KMS-11 (cell line): ENCODE measurements around the gene PTPRK.

Source experiments
- H2AFZ ChIP-seq: fragments of 200-600 bp; sonication (generic); 2 replicates; pipeline ENCODE4 v1.6.1; 2016; ENCODE audit warnings: antibody characterized with exemption, mixed run types, low read depth
- H3K27ac ChIP-seq: fragments of 200-600 bp; sonication (generic); 2 replicates; pipeline ENCODE4 v1.6.1; 2016; ENCODE audit warnings: mild to moderate bottlenecking, mixed run types
- H3K27me3 ChIP-seq: fragments of 200-600 bp; sonication (generic); 2 replicates; pipeline ENCODE4 v1.6.1; 2017; ENCODE audit warnings: mild to moderate bottlenecking, low read depth, mixed run types, moderate library complexity; ENCODE audit not compliant: insufficient read depth
- H3K36me3 ChIP-seq: fragments of 200-600 bp; sonication (generic); 2 replicates; pipeline ENCODE4 v1.6.1; 2017; ENCODE audit warnings: mild to moderate bottlenecking, mixed run types; ENCODE audit not compliant: insufficient read depth
- H3K4me1 ChIP-seq: fragments of 200-600 bp; sonication (generic); 2 replicates; pipeline ENCODE4 v1.6.1; 2016; ENCODE audit warnings: mild to moderate bottlenecking, low read depth, mixed run types; ENCODE audit not compliant: poor library complexity, severe bottlenecking
- H3K4me2 ChIP-seq: fragments of 200-600 bp; sonication (generic); 2 replicates; pipeline ENCODE4 v1.7.0; 2016; ENCODE audit warnings: mild to moderate bottlenecking, mixed run types
- H3K4me3 ChIP-seq: fragments of 200-600 bp; sonication (generic); IDR thresholded peaks from 2 replicates; pipeline ENCODE4 v1.6.1; 2017; ENCODE audit warnings: low read depth, low read length, mixed read lengths; ENCODE audit not compliant: insufficient read depth
- H3K79me2 ChIP-seq: fragments of 200-600 bp; sonication (generic); 2 replicates; pipeline ENCODE4 v1.6.1; 2016; ENCODE audit warnings: low read depth, mixed run types; ENCODE audit not compliant: insufficient read depth
- H3K9ac ChIP-seq: fragments of 200-600 bp; sonication (generic); 2 replicates; pipeline ENCODE4 v1.6.1; 2016; ENCODE audit warnings: mild to moderate bottlenecking, mixed run types
- H4K20me1 ChIP-seq: fragments of 200-600 bp; sonication (generic); 2 replicates; pipeline ENCODE4 v1.6.1; 2016; ENCODE audit warnings: mild to moderate bottlenecking, mixed run types; ENCODE audit not compliant: insufficient read depth
- TF ChIP-seq, protein P1 (sequence below): fragments of 200-600 bp; sonication (generic); conservative IDR thresholded peaks from 2 replicates; pipeline ENCODE4 v1.6.1; 2017; ENCODE audit warnings: low read depth, mild to moderate bottlenecking, antibody characterized with exemption, low read length, moderate library complexity, mixed read lengths

The PTPRK gene

GRCh38 chr6:128047989-128048388 lies 472.4 kb downstream of the PTPRK start:
- no peak overlapping the region for H3K4me2 ChIP-seq
- H3K4me1 ChIP-seq = no peaks in the 10 kb centered on the region
- H3K4me3 ChIP-seq = no peak overlapping the region
- H4K20me1 ChIP-seq = no peaks in the 10 kb centered on the region
- H3K79me2 ChIP-seq = no peaks in the 10 kb centered on the region
- no peak overlapping the region for H3K27ac ChIP-seq
- H3K36me3 ChIP-seq = no peaks in the 10 kb centered on the region
- no peak overlapping the region for H2AFZ ChIP-seq
- no peak overlapping the region for H3K9ac ChIP-seq
- TF ChIP-seq, protein P1, sequence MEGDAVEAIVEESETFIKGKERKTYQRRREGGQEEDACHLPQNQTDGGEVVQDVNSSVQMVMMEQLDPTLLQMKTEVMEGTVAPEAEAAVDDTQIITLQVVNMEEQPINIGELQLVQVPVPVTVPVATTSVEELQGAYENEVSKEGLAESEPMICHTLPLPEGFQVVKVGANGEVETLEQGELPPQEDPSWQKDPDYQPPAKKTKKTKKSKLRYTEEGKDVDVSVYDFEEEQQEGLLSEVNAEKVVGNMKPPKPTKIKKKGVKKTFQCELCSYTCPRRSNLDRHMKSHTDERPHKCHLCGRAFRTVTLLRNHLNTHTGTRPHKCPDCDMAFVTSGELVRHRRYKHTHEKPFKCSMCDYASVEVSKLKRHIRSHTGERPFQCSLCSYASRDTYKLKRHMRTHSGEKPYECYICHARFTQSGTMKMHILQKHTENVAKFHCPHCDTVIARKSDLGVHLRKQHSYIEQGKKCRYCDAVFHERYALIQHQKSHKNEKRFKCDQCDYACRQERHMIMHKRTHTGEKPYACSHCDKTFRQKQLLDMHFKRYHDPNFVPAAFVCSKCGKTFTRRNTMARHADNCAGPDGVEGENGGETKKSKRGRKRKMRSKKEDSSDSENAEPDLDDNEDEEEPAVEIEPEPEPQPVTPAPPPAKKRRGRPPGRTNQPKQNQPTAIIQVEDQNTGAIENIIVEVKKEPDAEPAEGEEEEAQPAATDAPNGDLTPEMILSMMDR = no peak
- H3K27me3 ChIP-seq = no peaks in the 10 kb centered on the region

GRCh38 chr6:128046033-128046432 lies 474.4 kb downstream of the PTPRK start:
- H3K4me3 ChIP-seq = no peak overlapping the region
- no peak overlapping the region for H3K4me2 ChIP-seq
- no peak overlapping the region for H3K27ac ChIP-seq
- no peaks in the 10 kb centered on the region for H4K20me1 ChIP-seq
- H3K27me3 ChIP-seq = no peaks in the 10 kb centered on the region
- no peak overlapping the region for H2AFZ ChIP-seq
- TF ChIP-seq, protein P1 = no peak
- no peaks in the 10 kb centered on the region for H3K4me1 ChIP-seq
- no peaks in the 10 kb centered on the region for H3K79me2 ChIP-seq
- no peaks in the 10 kb centered on the region for H3K36me3 ChIP-seq
- H3K9ac ChIP-seq = no peak overlapping the region

DNA sequence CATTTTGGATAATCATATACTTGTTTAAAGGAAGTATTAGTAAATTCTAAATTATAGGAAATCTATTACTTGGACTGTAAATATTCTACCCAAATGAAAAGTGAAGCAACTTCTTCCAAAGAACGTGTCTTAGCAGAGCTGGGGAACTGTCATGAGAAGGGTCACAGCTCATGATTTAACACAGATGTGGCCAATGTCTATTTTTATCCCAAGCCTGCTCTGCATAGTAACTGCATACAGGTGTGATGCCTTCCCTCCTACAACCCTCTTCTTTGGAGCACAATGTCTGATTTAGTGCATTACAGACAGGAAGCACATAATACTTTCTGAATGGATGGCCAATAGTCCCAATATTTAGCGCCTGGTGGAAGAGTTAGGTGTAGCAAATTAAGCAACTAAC lies 480.9 kb downstream of the PTPRK start:
- no peak overlapping the region for H3K27ac ChIP-seq
- H3K36me3 ChIP-seq = no peaks in the 10 kb centered on the region
- no peaks in the 10 kb centered on the region for H3K27me3 ChIP-seq
- no peak overlapping the region for H3K4me2 ChIP-seq
- no peaks in the 10 kb centered on the region for H3K79me2 ChIP-seq
- peaks cover 14% of the 10 kb centered on the region for H3K4me1 ChIP-seq
- H2AFZ ChIP-seq = no peak overlapping the region
- H3K9ac ChIP-seq = no peak overlapping the region
- no peak overlapping the region for H3K4me3 ChIP-seq
- TF ChIP-seq, protein P1 = no peak
- no peaks in the 10 kb centered on the region for H4K20me1 ChIP-seq

DNA sequence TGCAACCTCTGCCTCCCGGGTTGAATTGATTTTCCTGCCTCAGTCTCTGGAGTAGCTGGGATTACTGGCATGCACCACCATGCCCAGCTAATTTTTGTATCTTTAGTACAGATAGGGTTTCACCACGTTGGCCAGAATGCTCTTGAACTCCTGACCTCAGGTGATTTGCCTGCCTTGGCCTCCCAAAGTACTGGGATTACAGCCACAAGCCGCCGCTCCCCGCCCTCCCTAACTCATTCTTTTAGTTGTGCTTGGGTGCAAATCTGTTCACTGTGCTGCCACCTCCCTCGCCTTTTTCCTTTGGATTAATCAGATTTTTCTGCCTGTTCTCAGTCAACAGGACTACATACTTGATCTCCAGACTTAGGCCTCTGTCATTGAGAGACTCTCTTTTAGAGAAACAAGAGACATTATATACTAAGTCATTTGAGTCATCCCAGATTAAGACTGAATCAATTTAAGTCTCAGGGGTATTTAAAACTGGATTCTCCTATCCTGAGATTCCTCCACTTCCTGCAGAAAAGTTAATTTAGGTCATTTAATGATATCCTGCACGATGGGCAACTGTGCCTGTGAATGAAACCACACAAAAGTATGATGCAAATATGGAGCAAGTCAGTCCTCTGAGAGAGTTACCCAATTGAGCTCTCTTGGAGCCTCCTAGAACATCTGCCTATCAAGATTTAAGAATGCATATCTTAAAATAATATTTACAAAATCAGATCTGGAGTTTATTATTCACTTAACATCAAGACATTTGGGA lies 483.4 kb downstream of the PTPRK start:
- H3K27ac ChIP-seq = no peak overlapping the region
- H2AFZ ChIP-seq = no peak overlapping the region
- no peak overlapping the region for H3K4me3 ChIP-seq
- H3K4me1 ChIP-seq = peaks cover 14% of the 10 kb centered on the region
- H3K4me2 ChIP-seq = no peak overlapping the region
- no peaks in the 10 kb centered on the region for H3K36me3 ChIP-seq
- H4K20me1 ChIP-seq = no peaks in the 10 kb centered on the region
- H3K79me2 ChIP-seq = no peaks in the 10 kb centered on the region
- TF ChIP-seq, protein P1 = no peak
- H3K9ac ChIP-seq = no peak overlapping the region
- H3K27me3 ChIP-seq = no peaks in the 10 kb centered on the region
